Fibroblast of skin of right quadriceps (primary cell): ENCODE data around the gene CSNK1D.

Experiments used
- DNase-seq: peaks from one replicate; pipeline ENCODE4 v3.0.0-alpha.2; 2013

CSNK1D gene

GRCh38 chr17:82226809-82227628, 46.5 kb downstream of the CSNK1D start:
- DNase-seq, result no peak

DNA sequence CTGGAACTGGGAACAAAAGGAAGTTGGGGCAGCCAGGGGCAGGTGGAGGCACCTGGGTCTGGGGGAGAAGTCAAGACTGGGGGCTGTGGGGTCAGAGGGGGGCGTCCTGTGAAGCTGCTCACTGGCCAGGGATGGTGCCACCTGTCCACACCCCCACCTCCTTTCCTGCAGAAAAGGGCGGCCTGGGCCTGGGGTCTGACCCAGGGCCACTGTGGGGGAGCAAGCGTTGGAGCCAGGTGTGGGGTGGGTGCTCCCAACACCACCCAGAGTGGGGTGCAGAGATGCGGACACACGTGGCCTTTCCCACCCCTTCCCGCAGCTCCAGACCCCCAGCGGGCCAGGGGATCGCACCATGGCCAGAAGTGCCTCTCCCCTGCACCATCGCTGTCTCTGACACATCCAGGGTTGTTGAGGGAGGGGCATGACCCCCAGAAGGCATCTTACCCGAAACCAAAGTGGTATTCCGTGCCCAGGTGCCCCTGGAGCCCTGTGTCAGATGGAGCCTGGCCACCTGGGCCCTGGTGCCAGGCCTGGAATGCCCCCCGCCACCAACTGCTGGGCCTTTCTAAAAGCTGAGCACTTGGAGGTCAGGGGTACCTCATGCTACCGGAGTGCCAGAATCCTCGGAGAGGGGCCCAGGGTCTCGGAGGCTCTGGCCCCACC, 47.2 kb downstream of the CSNK1D start:
- no peak for DNase-seq

DNA sequence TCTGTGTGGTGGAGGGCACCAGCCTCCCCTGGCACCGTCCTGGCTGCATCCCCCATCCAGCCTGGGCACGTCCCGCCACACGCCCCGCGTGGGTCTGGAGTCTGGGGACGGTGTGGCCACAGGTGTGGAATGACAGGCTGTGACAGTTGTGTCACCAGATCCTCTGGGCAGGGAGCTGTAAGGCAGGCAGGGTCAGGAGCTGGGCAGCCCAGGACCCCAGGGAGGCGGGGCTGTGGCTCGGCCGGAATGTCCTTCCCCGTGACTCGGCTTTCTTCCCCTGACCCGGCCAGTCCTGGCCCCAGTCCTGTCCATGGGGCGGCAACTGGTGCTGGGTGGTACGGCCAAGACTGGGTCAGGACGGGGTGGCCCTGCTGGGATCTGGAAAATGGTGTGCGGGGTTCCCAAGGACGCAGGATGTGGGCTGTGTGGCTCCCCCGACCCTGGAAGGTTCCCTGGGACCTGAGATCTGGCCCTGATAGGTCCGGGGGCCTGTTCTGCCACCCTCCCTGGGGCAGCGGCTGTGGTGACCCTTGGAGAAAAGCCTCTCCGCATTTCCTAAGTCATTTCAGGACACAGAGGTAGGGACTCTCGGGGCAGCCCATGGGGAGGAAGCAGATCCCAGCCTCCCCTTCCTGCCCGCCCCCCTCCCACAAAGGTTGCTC, 48.0 kb downstream of the CSNK1D start:
- no peak for DNase-seq

GRCh38 chr17:82224666-82225065, 48.8 kb downstream of the CSNK1D start:
- DNase-seq, result no peak

DNA sequence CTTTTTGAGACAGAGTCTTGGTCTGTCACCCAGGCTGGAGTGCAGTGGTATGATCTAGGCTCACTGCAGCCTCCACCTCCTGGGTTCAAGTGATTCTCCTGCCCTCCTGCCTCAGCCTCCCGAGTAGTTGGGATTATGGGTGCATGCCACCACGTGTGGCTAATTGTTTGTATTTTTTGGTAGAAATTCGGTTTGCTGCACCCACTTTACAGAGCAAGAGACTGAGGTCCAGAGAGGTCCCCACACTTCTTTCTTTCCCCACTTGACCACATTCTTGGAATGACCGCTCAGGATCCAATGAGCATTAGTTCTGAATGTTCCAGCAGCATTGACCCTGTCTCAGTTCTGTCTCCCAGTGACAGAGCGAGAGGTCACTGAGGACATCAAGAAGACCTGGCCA, 50.0 kb downstream of the CSNK1D start:
- no peak for DNase-seq

- DNase-seq, result no peak
These were observed 50.7 kb downstream of the CSNK1D start for GRCh38 chr17:82222816-82223215.

- no peak for DNase-seq
These were observed 52.1 kb downstream of the CSNK1D start for GRCh38 chr17:82221341-82221902.

DNA sequence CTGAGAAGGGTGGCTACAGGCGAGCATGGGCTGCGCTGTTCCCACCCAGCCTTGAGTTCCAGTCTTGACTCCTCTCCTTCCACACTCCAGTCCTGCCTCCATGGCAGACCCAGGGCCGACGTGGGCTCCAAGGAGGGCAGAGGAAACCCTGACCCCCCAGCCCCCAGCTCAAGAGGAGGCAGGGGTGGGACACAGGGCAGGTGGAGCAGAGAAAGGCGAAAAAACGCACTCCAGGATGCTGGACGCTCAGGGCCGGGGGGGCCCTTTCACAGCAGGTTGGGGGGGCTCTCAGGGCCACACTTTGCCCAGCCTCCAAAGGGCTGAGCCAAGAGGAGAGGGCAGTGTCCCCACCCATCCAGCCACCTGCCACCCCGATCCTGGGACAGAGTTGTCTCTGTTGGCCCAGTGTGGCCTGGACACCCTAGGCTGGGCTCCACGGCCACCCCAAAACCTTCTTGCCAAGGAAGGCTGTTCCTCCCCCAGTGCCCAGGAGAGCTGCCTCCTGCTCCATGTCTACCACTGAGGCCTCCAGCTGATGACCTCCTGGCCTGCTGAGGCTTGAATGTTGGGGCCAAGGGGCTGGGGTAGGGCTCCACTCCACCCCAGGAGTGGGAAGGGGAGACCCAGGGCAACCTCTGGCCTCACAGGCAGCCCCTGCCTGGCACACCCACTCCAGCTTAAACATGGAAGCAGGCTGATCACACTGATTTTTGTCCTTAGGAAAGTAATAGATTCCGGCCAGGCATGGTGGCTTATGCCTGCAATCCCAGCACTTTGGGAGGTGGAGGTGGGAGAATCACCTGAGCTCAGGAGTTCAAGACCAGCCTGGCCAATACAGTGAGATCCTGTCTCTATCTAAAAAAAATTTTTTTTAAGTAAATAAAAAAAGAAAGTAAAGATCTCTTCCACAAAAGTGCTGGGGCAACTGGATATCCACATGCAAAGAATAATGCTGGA, 53.5 kb downstream of the CSNK1D start:
- no peak for DNase-seq

- DNase-seq, result no peak
These were observed 54.4 kb downstream of the CSNK1D start for GRCh38 chr17:82219083-82219482.

DNA sequence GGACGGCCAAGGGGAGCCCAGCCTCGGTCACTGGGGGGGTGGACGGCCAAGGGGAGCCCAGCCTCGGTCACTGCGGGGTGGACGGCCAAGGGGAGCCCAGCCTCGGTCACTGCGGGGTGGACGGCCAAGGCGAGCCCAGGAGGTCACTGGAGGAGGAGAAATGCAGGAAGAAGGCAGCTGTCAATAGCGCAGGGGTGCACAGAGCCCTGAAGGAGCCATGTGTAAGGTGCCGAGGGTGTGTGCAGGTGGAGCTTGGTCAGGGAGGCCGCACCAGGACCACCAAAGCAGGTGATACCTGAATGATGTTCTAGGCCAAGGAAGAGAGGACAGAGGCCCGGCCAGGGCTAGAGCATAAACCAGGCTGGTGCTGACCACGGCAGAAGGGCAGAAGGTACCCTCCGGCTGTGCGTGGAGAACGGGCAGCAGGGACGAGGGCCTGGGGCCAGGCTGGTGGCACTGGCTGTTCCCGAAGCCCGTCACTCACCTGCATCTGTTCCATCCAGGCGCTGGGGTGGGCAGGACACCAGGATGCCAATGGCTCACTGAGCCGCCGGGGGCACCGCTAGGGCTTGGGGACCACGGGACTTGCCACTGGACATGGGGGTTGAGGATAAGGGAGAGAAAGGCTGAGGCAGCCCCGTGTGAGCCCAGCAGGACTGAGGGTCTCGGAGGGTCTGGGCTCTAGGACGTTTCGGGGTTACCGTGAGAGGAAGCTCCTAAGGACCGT, 55.0 kb downstream of the CSNK1D start:
- DNase-seq, result no peak

GRCh38 chr17:82217530-82218204, 55.8 kb downstream of the CSNK1D start:
- peak; percentile 85 for DNase-seq

GRCh38 chr17:82217120-82217529, 56.4 kb downstream of the CSNK1D start:
- DNase-seq, result no peak

GRCh38 chr17:82216301-82217119, 57.0 kb downstream of the CSNK1D start:
- DNase-seq, result peak; percentile 63

DNA sequence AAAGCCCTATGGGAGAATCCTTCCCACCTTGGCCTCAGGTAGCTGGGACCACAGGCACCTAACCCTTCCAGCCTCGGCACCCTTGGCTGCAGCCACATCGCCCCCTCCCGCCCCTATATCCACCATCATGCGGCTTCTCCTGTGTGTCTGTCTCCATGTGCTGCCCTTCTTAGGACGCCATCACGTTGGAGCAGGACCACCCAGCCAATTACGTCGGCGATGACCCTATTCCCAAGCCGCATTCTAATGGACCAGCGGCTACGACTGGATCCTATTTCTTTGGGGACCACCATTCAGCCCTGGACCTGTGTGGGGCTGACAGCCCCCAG, 57.6 kb downstream of the CSNK1D start:
- no peak for DNase-seq

DNA sequence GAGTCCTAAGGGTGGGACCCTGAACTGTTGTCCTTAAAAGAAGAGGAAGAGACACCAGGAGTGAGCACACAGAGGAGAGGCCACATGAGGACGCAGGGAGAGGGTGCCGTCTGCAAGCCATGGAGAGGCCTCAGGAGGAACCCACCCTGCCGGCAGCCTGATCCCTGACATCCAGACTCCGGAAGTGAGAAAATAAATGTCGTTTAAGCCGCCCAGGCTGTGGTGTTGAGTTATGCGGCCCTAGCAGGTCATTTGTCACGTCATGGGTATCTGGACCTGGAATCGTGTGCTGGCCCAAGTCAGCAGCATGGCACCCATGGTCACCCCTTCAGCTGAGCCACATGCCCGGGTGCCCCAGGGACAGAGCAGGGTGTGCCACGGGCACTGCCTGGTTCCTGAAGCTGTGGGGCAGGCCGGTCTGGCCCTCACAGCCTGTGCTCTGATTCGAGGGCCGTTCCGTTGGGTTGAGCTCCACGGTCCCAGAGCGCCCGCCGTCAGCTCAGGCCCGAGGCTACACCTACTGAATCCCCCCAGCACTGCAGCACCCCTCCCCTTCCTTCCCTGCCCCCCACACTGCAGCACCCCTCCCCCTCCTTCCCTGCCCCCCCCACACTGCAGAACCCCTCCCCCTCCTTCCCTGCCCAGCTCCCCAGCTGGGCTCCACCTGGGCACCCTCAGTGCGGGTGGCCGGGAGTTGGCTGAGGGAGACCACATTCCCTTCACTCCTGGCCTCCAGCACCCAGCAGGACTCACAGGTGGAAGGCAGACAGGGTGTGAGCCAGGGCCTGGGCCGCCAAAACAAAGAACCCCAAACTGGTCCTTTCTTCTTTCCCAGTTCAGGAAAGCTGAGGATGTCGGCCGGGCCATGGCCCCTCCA, 58.2 kb downstream of the CSNK1D start:
- peak; percentile 27 for DNase-seq

DNA sequence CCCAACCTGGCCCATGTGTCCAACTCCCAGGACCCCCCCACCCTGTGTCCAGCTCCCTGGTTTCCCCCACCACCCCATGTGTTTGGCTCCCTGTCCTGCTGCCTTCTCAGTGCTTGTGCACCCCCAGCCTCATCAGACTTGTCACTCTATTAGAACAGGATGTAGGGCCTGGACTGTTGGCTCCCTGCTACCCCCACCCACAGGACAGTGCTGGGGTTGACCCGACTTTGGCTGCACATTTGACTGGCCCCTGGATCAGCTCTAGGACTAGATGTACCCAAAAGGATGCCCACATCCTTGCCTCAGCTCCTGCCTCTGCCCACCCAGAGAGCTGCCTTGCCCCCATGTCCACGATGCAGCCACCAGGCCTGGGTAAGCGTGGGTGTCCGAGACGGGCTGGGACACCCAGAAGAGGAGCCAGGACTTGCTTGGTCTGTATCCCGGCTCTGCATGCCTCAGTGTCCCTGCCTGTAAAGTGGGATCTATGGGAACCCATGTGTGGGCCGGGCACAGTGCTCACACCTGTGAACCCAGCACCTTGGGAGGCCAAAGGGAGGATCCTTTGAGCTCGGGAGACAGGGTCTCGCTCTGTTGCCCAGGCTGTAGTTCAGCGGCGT, 59.4 kb downstream of the CSNK1D start:
- DNase-seq, result no peak

- peak; percentile 73 for DNase-seq
These were observed 60.1 kb downstream of the CSNK1D start for GRCh38 chr17:82213251-82214011.
